Measurements from ENCODE around the gene RNF32.
"Not testable (repeated sequence)": the region's sequence is repeated elsewhere in the genome, so short reads cannot be mapped to it uniquely, and the experiment has no call there.

Gene RNF32

GRCh38 chr7:156611014-156612010, 29.3 kb upstream of the RNF32 start:
- DNase-seq, result no peak
- in situ Hi-C loops (cut with MboI; ENCODE audit: low pct_unique_long_range_greater_than_20kb, low sequenced_read_pairs), result no loop called here

GRCh38 chr7:156612930-156613329, 27.6 kb upstream of the RNF32 start:
- DNase-seq, result peak; percentile 11
- in situ Hi-C loops (cut with MboI; ENCODE audit: low pct_unique_long_range_greater_than_20kb, low sequenced_read_pairs), result no loop called here

GRCh38 chr7:156614434-156615264, 25.9 kb upstream of the RNF32 start:
- in situ Hi-C loops (cut with MboI; ENCODE audit: low pct_unique_long_range_greater_than_20kb, low sequenced_read_pairs), result no loop called here

GRCh38 chr7:156616269-156617202, 24.0 kb upstream of the RNF32 start:
- DNase-seq, result no peak
- in situ Hi-C loops (cut with MboI; ENCODE audit: low pct_unique_long_range_greater_than_20kb, low sequenced_read_pairs), result no loop called here

More at GRCh38 chr7:156614434-156615264, 25.9 kb upstream of the RNF32 start:
- DNase-seq, result no peak

- DNase-seq, result no peak
- in situ Hi-C loops (cut with MboI; ENCODE audit: low pct_unique_long_range_greater_than_20kb, low sequenced_read_pairs), result no loop called here
Measured at GRCh38 chr7:156617215-156617614, 23.4 kb upstream of the RNF32 start.

- no peak for DNase-seq
- in situ Hi-C loops (cut with MboI; ENCODE audit: low pct_unique_long_range_greater_than_20kb, low sequenced_read_pairs), result no loop called here
Measured at GRCh38 chr7:156618078-156618779, 22.3 kb upstream of the RNF32 start.

GRCh38 chr7:156618780-156619367, 21.7 kb upstream of the RNF32 start:
- in situ Hi-C loops (cut with MboI; ENCODE audit: low pct_unique_long_range_greater_than_20kb, low sequenced_read_pairs), result no loop called here
- no peak for DNase-seq

- in situ Hi-C loops (cut with MboI; ENCODE audit: low pct_unique_long_range_greater_than_20kb, low sequenced_read_pairs); DNase-seq: not testable (repeated sequence)
Measured at GRCh38 chr7:156619488-156620290, 20.9 kb upstream of the RNF32 start.

- in situ Hi-C loops (cut with MboI; ENCODE audit: low pct_unique_long_range_greater_than_20kb, low sequenced_read_pairs), result no loop called here
- DNase-seq, result no peak
Measured at GRCh38 chr7:156620291-156620675, 20.3 kb upstream of the RNF32 start.

GRCh38 chr7:156621652-156622051, 18.9 kb upstream of the RNF32 start:
- no peak for DNase-seq
- in situ Hi-C loops (cut with MboI; ENCODE audit: low pct_unique_long_range_greater_than_20kb, low sequenced_read_pairs), result no loop called here

- in situ Hi-C loops (cut with MboI; ENCODE audit: low pct_unique_long_range_greater_than_20kb, low sequenced_read_pairs), result no loop called here
- DNase-seq, result no peak
Measured at GRCh38 chr7:156625580-156625979, 15.0 kb upstream of the RNF32 start.

GRCh38 chr7:156626220-156626895, 14.2 kb upstream of the RNF32 start:
- no peak for DNase-seq
- in situ Hi-C loops (cut with MboI; ENCODE audit: low pct_unique_long_range_greater_than_20kb, low sequenced_read_pairs), result no loop called here

GRCh38 chr7:156628562-156628961, 12.0 kb upstream of the RNF32 start:
- in situ Hi-C loops (cut with MboI; ENCODE audit: low pct_unique_long_range_greater_than_20kb, low sequenced_read_pairs), result no loop called here
- no peak for DNase-seq

- in situ Hi-C loops (cut with MboI; ENCODE audit: low pct_unique_long_range_greater_than_20kb, low sequenced_read_pairs), result no loop called here
- no peak for DNase-seq
Measured at GRCh38 chr7:156629873-156630272, 10.7 kb upstream of the RNF32 start.

- in situ Hi-C loops (cut with MboI; ENCODE audit: low pct_unique_long_range_greater_than_20kb, low sequenced_read_pairs), result no loop called here
- no peak for DNase-seq
Measured at GRCh38 chr7:156634117-156634516, 6.5 kb upstream of the RNF32 start.

- in situ Hi-C loops (cut with MboI; ENCODE audit: low pct_unique_long_range_greater_than_20kb, low sequenced_read_pairs), result no loop called here
- DNase-seq, result no peak
Measured at GRCh38 chr7:156635529-156636385, 4.8 kb upstream of the RNF32 start.

Measured in KBM-7 (cell line).